CD4-positive, alpha-beta memory T cell (primary cell): Measurements from ENCODE around the gene FCER2. TPM values are rescaled to one million over a fixed set of nuclear protein-coding genes. Genes with fewer than 3 reads are reported as not detected.

Source experiments
- CTCF ChIA-PET: fragments of 350-600 bp; sonication (Branson Sonifier 250); formaldehyde crosslinking; loops from one replicate; lab custom pipeline; 2021; ENCODE audit warnings: inconsistent platforms; ENCODE audit not compliant: partially characterized antibody; lab: Charles Lee
- POLR2A ChIA-PET: fragments of 350-600 bp; sonication (Branson Sonifier 250); formaldehyde crosslinking; loops from one replicate; lab custom pipeline; 2021; ENCODE audit not compliant: partially characterized antibody; lab: Charles Lee
- DNase-seq, 5 donors: peaks; one replicate each; pipeline versions ENCODE4 v3.0.0 to v3.0.0-alpha.2; 2020 to 2022; ENCODE audit warnings: mixed read lengths in 1 of 5
- H3K27ac ChIP-seq: one replicate; pipeline ENCODE4 v1.7.0; 2013; ENCODE audit warnings: low read depth, low read length
- H3K27me3 ChIP-seq: 2 replicates; pipeline ENCODE4 v1.7.0; 2013; ENCODE audit warnings: mild to moderate bottlenecking, low read length, moderate library complexity; ENCODE audit not compliant: insufficient read depth
- H3K36me3 ChIP-seq: 2 replicates; pipeline ENCODE4 v1.7.0; 2013; ENCODE audit warnings: mild to moderate bottlenecking, low read length, moderate library complexity; ENCODE audit not compliant: insufficient read depth
- H3K4me1 ChIP-seq: 2 replicates; pipeline ENCODE4 v1.7.0; 2013; ENCODE audit warnings: mild to moderate bottlenecking, low read length, moderate library complexity; ENCODE audit not compliant: insufficient read depth
- H3K4me3 ChIP-seq, 2 donors: one replicate each; pipeline ENCODE4 v1.7.0; 2013; ENCODE audit warnings: low read length in 2 of 2, mild to moderate bottlenecking in 1 of 2
- H3K9me3 ChIP-seq, 2 donors: one replicate each; pipeline ENCODE4 v1.7.0; 2013; ENCODE audit warnings: low read length in 2 of 2, control low read depth in 1 of 2; ENCODE audit not compliant: control insufficient read depth in 1 of 2
- H3K27ac Mint-ChIP-seq, 7 donors: one replicate each; pipeline ENCODE4 v1.8.0; 2020 to 2021; ENCODE audit warnings: mixed read lengths in 7 of 7, mild to moderate bottlenecking in 6 of 7, inconsistent platforms in 3 of 7, moderate library complexity in 3 of 7
- H3K27me3 Mint-ChIP-seq, 2 donors: one replicate each; pipeline ENCODE4 v1.8.0; 2020 to 2021; ENCODE audit warnings: mixed read lengths in 2 of 2
- H3K36me3 Mint-ChIP-seq, 2 donors: one replicate each; pipeline ENCODE4 v1.8.0; 2020 to 2021; ENCODE audit warnings: mixed read lengths in 2 of 2, inconsistent platforms in 1 of 2, mild to moderate bottlenecking in 1 of 2
- H3K4me1 Mint-ChIP-seq, 4 donors: one replicate each; pipeline ENCODE4 v1.8.0; 2020 to 2021; ENCODE audit warnings: mixed read lengths in 4 of 4, mild to moderate bottlenecking in 1 of 4
- H3K4me3 Mint-ChIP-seq, 8 donors: one replicate each; pipeline ENCODE4 v1.8.0; 2020 to 2021; ENCODE audit warnings: mixed read lengths in 8 of 8, mild to moderate bottlenecking in 7 of 8, moderate library complexity in 6 of 8, inconsistent platforms in 3 of 8
- H3K9me3 Mint-ChIP-seq, 8 donors: one replicate each; pipeline ENCODE4 v1.8.0; 2020 to 2021; ENCODE audit warnings: mixed read lengths in 8 of 8, mild to moderate bottlenecking in 5 of 8, inconsistent platforms in 3 of 8, moderate library complexity in 1 of 8
- intact Hi-C: fragments of 100-400 bp; cut with micrococcal nuclease; formaldehyde crosslinking; loops from one replicate; pipeline ENCODE4 v1.15.1; 2023
- polyA plus RNA-seq, 2 donors: library from polyadenylated mRNA; unstranded; fragments of 300-500 nt; fragmentation: Illumina TruSeq; gene quantifications; one replicate each; pipeline ENCODE4 v1.2.3, GENCODE V29; 2021
- total RNA-seq, 2 experiments: library from RNA; stranded (reverse); gene quantifications; one replicate each; pipeline ENCODE4 v1.2.3, GENCODE V29; 2021

FCER2 gene
- total and polyA plus RNA-seq, 4 experiments from 2014 or later = 0.93 TPM; not detected in 3

GRCh38 chr19:7699417-7700401 lies 2.2 kb downstream of the FCER2 start:
- Mint-ChIP-seq H3K9me3 (no peaks in the 10 kb centered on the region), H3K36me3 (no peaks in the 10 kb centered on the region), H3K27ac (peak overlapping the region in 4 of 7 donors; percentile 8 to 57 (median 30)), H3K4me3 (no peak overlapping the region), H3K27me3 (peaks cover 2 to 10% of the 10 kb centered on the region in 2 donors), H3K4me1 (peaks cover 2 to 21% (median 14%) of the 10 kb centered on the region in 4 donors)
- intact Hi-C loops = loop anchor here (10.0 kb wide), 1 partner anchor 55 kb away; no protein-coding TSS in a partner anchor
- POLR2A ChIA-PET = interaction anchor here (1.2 kb wide), 1 partner anchor 19 kb away, joined by 4 read pairs; the partner anchor contains the start of gene TRAPPC5
- no peaks in the 10 kb centered on the region for H3K36me3 ChIP-seq
- H3K27me3 ChIP-seq = no peaks in the 10 kb centered on the region
- H3K4me1 ChIP-seq = peaks cover 5% of the 10 kb centered on the region
- CTCF ChIA-PET = no interaction called here
- DNase-seq = no peak
- no peak overlapping the region for H3K27ac ChIP-seq
- H3K4me3 ChIP-seq = no peak overlapping the region
- no peaks in the 10 kb centered on the region for H3K9me3 ChIP-seq

GRCh38 chr19:7699003-7699402 lies 2.9 kb downstream of the FCER2 start:
- Mint-ChIP-seq H3K4me3 (no peak overlapping the region), H3K4me1 (peaks cover 2 to 16% (median 10%) of the 10 kb centered on the region in 4 donors), H3K36me3 (no peaks in the 10 kb centered on the region), H3K27ac (peak overlapping the region in 2 of 7 donors; percentile 57 to 73), H3K9me3 (no peaks in the 10 kb centered on the region), H3K27me3 (peaks cover 2 to 10% of the 10 kb centered on the region in 2 donors)
- Histone ChIP-seq H3K4me1 (no peaks in the 10 kb centered on the region), H3K36me3 (no peaks in the 10 kb centered on the region), H3K9me3 (no peaks in the 10 kb centered on the region), H3K4me3 (no peak overlapping the region), H3K27me3 (no peaks in the 10 kb centered on the region), H3K27ac (no peak overlapping the region)
- CTCF ChIA-PET = no interaction called here
- DNase-seq = no peak
- POLR2A ChIA-PET = interaction anchor here (1.6 kb wide), 1 partner anchor 18 kb away, joined by 7 read pairs; the partner anchor contains the start of gene TRAPPC5
- intact Hi-C loops = no loop called here

GRCh38 chr19:7698583-7698982 lies 3.3 kb downstream of the FCER2 start:
- no peak overlapping the region for H3K4me3 Mint-ChIP-seq
- Histone ChIP-seq H3K36me3 (no peaks in the 10 kb centered on the region), H3K27ac (no peak overlapping the region), H3K4me3 (no peak overlapping the region), H3K4me1 (no peaks in the 10 kb centered on the region), H3K27me3 (no peaks in the 10 kb centered on the region), H3K9me3 (no peaks in the 10 kb centered on the region)
- CTCF ChIA-PET = interaction anchor here (1.5 to 2.2 kb wide), 2 partner anchors 13 to 18 kb away, joined by 3 to 5 read pairs; partner anchors contain the start of gene TRAPPC5
- peaks cover 2 to 12% (median 8%) of the 10 kb centered on the region in 4 donors for H3K4me1 Mint-ChIP-seq
- no peaks in the 10 kb centered on the region for H3K9me3 Mint-ChIP-seq
- peaks cover 2 to 10% of the 10 kb centered on the region in 2 donors for H3K27me3 Mint-ChIP-seq
- intact Hi-C loops = no loop called here
- POLR2A ChIA-PET = interaction anchor here (1.6 kb wide), 1 partner anchor 18 kb away, joined by 7 read pairs; the partner anchor contains the start of gene TRAPPC5
- H3K27ac Mint-ChIP-seq = no peak overlapping the region
- no peak for DNase-seq
- H3K36me3 Mint-ChIP-seq = no peaks in the 10 kb centered on the region

GRCh38 chr19:7697721-7698287 lies 4.1 kb downstream of the FCER2 start:
- no peak for DNase-seq
- Histone ChIP-seq H3K9me3 (no peaks in the 10 kb centered on the region), H3K4me3 (no peak overlapping the region), H3K4me1 (no peaks in the 10 kb centered on the region), H3K27me3 (no peaks in the 10 kb centered on the region), H3K36me3 (no peaks in the 10 kb centered on the region), H3K27ac (no peak overlapping the region)
- ChIA-PET CTCF (interaction anchor here (1.5 to 2.2 kb wide), 2 partner anchors 13 to 17 kb away, joined by 3 to 5 read pairs; partner anchors contain the start of gene TRAPPC5), POLR2A (interaction anchor here (1.6 kb wide), 1 partner anchor 17 kb away, joined by 7 read pairs; the partner anchor contains the start of gene TRAPPC5)
- Mint-ChIP-seq H3K4me3 (no peak overlapping the region), H3K4me1 (peaks cover 3 to 11% (median 6%) of the 10 kb centered on the region in 4 donors), H3K27me3 (peaks cover 2 to 10% of the 10 kb centered on the region in 2 donors), H3K36me3 (no peaks in the 10 kb centered on the region), H3K9me3 (no peaks in the 10 kb centered on the region), H3K27ac (no peak overlapping the region)
- intact Hi-C loops = no loop called here

- Mint-ChIP-seq H3K4me1 (peaks cover under 1 to 4% (median 3%) of the 10 kb centered on the region in 4 donors), H3K36me3 (no peaks in the 10 kb centered on the region), H3K4me3 (no peak overlapping the region), H3K9me3 (no peaks in the 10 kb centered on the region), H3K27me3 (peaks cover 2 to 10% of the 10 kb centered on the region in 2 donors), H3K27ac (peak overlapping the region in 1 of 7 donors; percentile 21)
- ChIA-PET POLR2A (no interaction called here), CTCF (no interaction called here)
- Histone ChIP-seq H3K36me3 (no peaks in the 10 kb centered on the region), H3K9me3 (no peaks in the 10 kb centered on the region), H3K4me1 (no peaks in the 10 kb centered on the region), H3K4me3 (no peak overlapping the region), H3K27me3 (no peaks in the 10 kb centered on the region), H3K27ac (no peak overlapping the region)
- intact Hi-C loops = no loop called here
- no peak for DNase-seq
Observed at GRCh38 chr19:7694499-7694898, 7.4 kb downstream of the FCER2 start.

GRCh38 chr19:7692417-7693088 lies 9.4 kb downstream of the FCER2 start:
- peak in 4 of 5 donors; percentile 22 to 52 (median 43) for DNase-seq

More at GRCh38 chr19:7692417-7693088, 9.4 kb downstream of the FCER2 start:
- Histone ChIP-seq H3K9me3 (no peaks in the 10 kb centered on the region), H3K4me1 (no peaks in the 10 kb centered on the region), H3K36me3 (no peaks in the 10 kb centered on the region), H3K27ac (no peak overlapping the region), H3K4me3 (no peak overlapping the region), H3K27me3 (no peaks in the 10 kb centered on the region)
- no peak overlapping the region for H3K27ac Mint-ChIP-seq
- intact Hi-C loops = no loop called here
- no peak overlapping the region for H3K4me3 Mint-ChIP-seq
- H3K36me3 Mint-ChIP-seq = no peaks in the 10 kb centered on the region
- H3K4me1 Mint-ChIP-seq = peaks cover 0 to 2% (median 0%) of the 10 kb centered on the region in 4 donors
- H3K27me3 Mint-ChIP-seq = peaks cover 2 to 3% of the 10 kb centered on the region in 2 donors
- POLR2A ChIA-PET = no interaction called here
- CTCF ChIA-PET = no interaction called here
- no peaks in the 10 kb centered on the region for H3K9me3 Mint-ChIP-seq
